Keratinocyte (primary cell): ENCODE results near the gene PLSCR3. TPM values are rescaled to one million over a fixed set of nuclear protein-coding genes. Genes with fewer than 3 reads are reported as not detected.

Experiments
- DNase-seq: peaks from one replicate; pipeline ENCODE4 v3.0.0-alpha.2; 2011; ENCODE audit warnings: low read depth, missing footprints, low spot score
- FAIRE-seq: peaks from 2 replicates; lab custom pipeline; 2011; peaks lifted over from hg19 to GRCh38; lab: Jason Lieb, UNC
- H2AFZ ChIP-seq: 2 replicates; pipeline ENCODE4 v1.6.0; 2012; ENCODE audit warnings: low read length, control low read depth, inconsistent platforms; ENCODE audit not compliant: control insufficient read depth
- H3K27ac ChIP-seq: 2 replicates; pipeline ENCODE4 v1.5.1; 2011; ENCODE audit warnings: low read length; ENCODE audit not compliant: control insufficient read depth, insufficient read depth
- H3K27me3 ChIP-seq: 3 replicates; pipeline ENCODE4 v1.6.0; 2011; ENCODE audit warnings: low read length; ENCODE audit not compliant: control insufficient read depth, insufficient read depth; ENCODE audit errors: extremely low read depth
- H3K36me3 ChIP-seq, 2 experiments: 2 replicates in 1 of 2; 3 replicates in 1 of 2; pipeline ENCODE4 v1.5.1; 2011; ENCODE audit warnings: low read length in 2 of 2, mild to moderate bottlenecking in 1 of 2; ENCODE audit not compliant: control insufficient read depth in 2 of 2, insufficient read depth in 2 of 2; ENCODE audit errors: extremely low read depth in 1 of 2
- H3K4me1 ChIP-seq: 3 replicates; pipeline ENCODE4 v1.5.1; 2011; ENCODE audit warnings: low read length; ENCODE audit not compliant: control insufficient read depth, insufficient read depth; ENCODE audit errors: extremely low read depth
- H3K4me2 ChIP-seq: 3 replicates; pipeline ENCODE4 v1.6.0; 2011; ENCODE audit warnings: low read depth, low read length; ENCODE audit not compliant: control insufficient read depth, insufficient read depth; ENCODE audit errors: extremely low read depth
- H3K4me3 ChIP-seq, 3 experiments: fragments of 200-600 bp in 1 of 3; sonication (generic) in 1 of 3; 2 replicates in 2 of 3; 3 replicates in 1 of 3; pipeline ENCODE4 v1.5.1; 2011 to 2016; ENCODE audit warnings: low read length in 3 of 3, mild to moderate bottlenecking in 3 of 3, control low read depth in 2 of 3, inconsistent platforms in 1 of 3, low read depth in 1 of 3, mixed read lengths in 1 of 3, mixed run types in 1 of 3, moderate library complexity in 1 of 3; ENCODE audit not compliant: control insufficient read depth in 2 of 3, insufficient read depth in 2 of 3; ENCODE audit errors: extremely low read depth in 1 of 3
- H3K79me2 ChIP-seq: 2 replicates; pipeline ENCODE4 v1.6.0; 2012; ENCODE audit warnings: low read length; ENCODE audit not compliant: control insufficient read depth, insufficient read depth
- H3K9ac ChIP-seq: 3 replicates; pipeline ENCODE4 v1.6.0; 2011; ENCODE audit warnings: low read length; ENCODE audit not compliant: control insufficient read depth, insufficient read depth; ENCODE audit errors: extremely low read depth
- H3K9me1 ChIP-seq: 3 replicates; pipeline ENCODE4 v1.6.0; 2011; ENCODE audit warnings: low read length; ENCODE audit not compliant: control insufficient read depth, insufficient read depth; ENCODE audit errors: extremely low read depth
- H3K9me3 ChIP-seq: 2 replicates; pipeline ENCODE4 v1.5.1; 2012; ENCODE audit warnings: low read depth, low read length; ENCODE audit not compliant: control insufficient read depth
- H4K20me1 ChIP-seq: 3 replicates; pipeline ENCODE4 v1.6.0; 2011; ENCODE audit warnings: low read length; ENCODE audit not compliant: control insufficient read depth, insufficient read depth; ENCODE audit errors: extremely low read depth
- CTCF ChIP-seq, 3 experiments: IDR thresholded peaks in 1 of 3; conservative IDR thresholded peaks in 1 of 3; optimal IDR thresholded peaks in 1 of 3; 2 replicates in 2 of 3; 3 replicates in 1 of 3; pipeline versions ENCODE3 to v1.5.1; 2011; ENCODE audit warnings: low read length in 3 of 3, mild to moderate bottlenecking in 3 of 3, moderate library complexity in 2 of 3, control low read depth in 1 of 3, inconsistent platforms in 1 of 3; ENCODE audit not compliant: insufficient read depth in 2 of 3; ENCODE audit errors: extremely low read depth in 1 of 3
- EZH2 ChIP-seq: IDR thresholded peaks from one replicate; pipeline ENCODE4 v1.6.1; 2012; ENCODE audit warnings: inconsistent platforms, mild to moderate bottlenecking, low read length, moderate library complexity
- dilution Hi-C: fragments of 300-500 bp; cut with MboI; formaldehyde crosslinking; loops from one replicate; pipeline ENCODE4 v1.7.0; 2020; ENCODE audit warnings: low sequenced_read_pairs; ENCODE audit not compliant: extremely low pct_ligation_motif_present
- polyA plus RNA-seq, 5 experiments: library from polyadenylated mRNA; depleted of rRNA in 3 of 5; stranded (reverse) in 3 of 5; stranded (forward) in 1 of 5; unstranded in 1 of 5; fragments of >200 nt; gene quantifications; 1 replicate in 1 of 5; 2 replicates in 3 of 5; 3 replicates in 1 of 5; pipeline versions ENCODE4 v1.2.1 to v1.2.3, GENCODE V29; 2011 to 2012; ENCODE audit warnings: missing spikeins in 2 of 5, low read depth in 1 of 5, low replicate concordance in 1 of 5

The PLSCR3 gene
- polyA plus RNA-seq, 1 donor (not counting 4 experiments of a cell fraction or from before 2014, with no cell fraction given): 30.5 TPM

GRCh38 chr17:7442142-7442541 is 47.8 kb upstream of the PLSCR3 start:
- H4K20me1 ChIP-seq: no peaks in the 10 kb centered on the region
- peaks cover 66% of the 10 kb centered on the region for H3K4me1 ChIP-seq
- no peak for DNase-seq
- H2AFZ ChIP-seq: no peak overlapping the region
- no peaks in the 10 kb centered on the region for H3K9me3 ChIP-seq
- peaks cover 10% of the 10 kb centered on the region for H3K79me2 ChIP-seq
- no peaks in the 10 kb centered on the region for H3K27me3 ChIP-seq
- H3K9me1 ChIP-seq: peaks cover 5% of the 10 kb centered on the region
- no peak overlapping the region for H3K9ac ChIP-seq
- H3K4me2 ChIP-seq: no peak overlapping the region
- dilution Hi-C loops: no loop called here
- FAIRE-seq: no peak
- H3K4me3 ChIP-seq: no peak overlapping the region
- peaks cover 0 to 4% of the 10 kb centered on the region in 2 experiments for H3K36me3 ChIP-seq
- TF ChIP-seq CTCF (optimal IDR thresholded peaks at IDR 0.05 in 1 of 3, IDR thresholded peaks at IDR 0.05 in 1 of 3, conservative IDR thresholded peaks at IDR 0.05 in 1 of 3; ENCODE audit: extremely low read depth in 1 of 3, insufficient read depth in 2 of 3, low read length in 3 of 3) (no peak), EZH2 (no peak)
- H3K27ac ChIP-seq: no peak overlapping the region

GRCh38 chr17:7441266-7441665 is 46.9 kb upstream of the PLSCR3 start:
- no peak overlapping the region for H3K27ac ChIP-seq
- no peak overlapping the region for H3K4me3 ChIP-seq
- H2AFZ ChIP-seq: no peak overlapping the region
- peaks cover 66% of the 10 kb centered on the region for H3K4me1 ChIP-seq
- H3K27me3 ChIP-seq: no peaks in the 10 kb centered on the region
- dilution Hi-C loops: no loop called here
- H3K9ac ChIP-seq: no peak overlapping the region
- peaks cover 15% of the 10 kb centered on the region for H3K79me2 ChIP-seq
- no peaks in the 10 kb centered on the region for H4K20me1 ChIP-seq
- DNase-seq (no peak), FAIRE-seq (no peak)
- no peak overlapping the region for H3K4me2 ChIP-seq
- peaks cover 0 to 4% of the 10 kb centered on the region in 2 experiments for H3K36me3 ChIP-seq
- no peaks in the 10 kb centered on the region for H3K9me3 ChIP-seq
- TF ChIP-seq CTCF (optimal IDR thresholded peaks at IDR 0.05 in 1 of 3, IDR thresholded peaks at IDR 0.05 in 1 of 3, conservative IDR thresholded peaks at IDR 0.05 in 1 of 3; ENCODE audit: extremely low read depth in 1 of 3, insufficient read depth in 2 of 3, low read length in 3 of 3): no peak
- peaks cover 5% of the 10 kb centered on the region for H3K9me1 ChIP-seq
